C4-2B (cell line): Measurements from ENCODE around the gene KCP.

ENCODE experiments used
- CTCF ChIP-seq: fragments of 450-650 bp; conservative IDR thresholded peaks from 2 replicates; pipeline ENCODE4 v1.5.1; 2017; ENCODE audit warnings: mild to moderate bottlenecking
- ZFX ChIP-seq: fragments of 450-650 bp; IDR thresholded peaks from 2 replicates; pipeline ENCODE4 v1.6.1; 2017

- TF ChIP-seq CTCF: no peak
- no peak for TF ChIP-seq ZFX
These were observed 78.3 kb downstream of the KCP start for GRCh38 chr7:128831994-128832879.
